ENCODE measurements around the gene HAND2.

HAND2 gene

GRCh38 chr4:173527103-173527891, 2.7 kb downstream of the HAND2 start:
- Histone ChIP-seq H3K79me2 (ENCODE audit: insufficient read depth, low read length) (no peaks in the 10 kb centered on the region), H3K27ac (ENCODE audit: low read depth, low read length) (no peak overlapping the region), H3K27me3 (ENCODE audit: low read length) (no peaks in the 10 kb centered on the region), H2AFZ (ENCODE audit: low read depth, low read length, severe bottlenecking) (no peak overlapping the region), H3K9me3 (ENCODE audit: insufficient read depth, low read length) (no peaks in the 10 kb centered on the region), H3F3A (ENCODE audit: insufficient read depth) (no peaks in the 10 kb centered on the region), H3K9ac (ENCODE audit: low read length) (no peak overlapping the region), H3K4me2 (ENCODE audit: low read depth, low read length, poor library complexity, severe bottlenecking) (no peak overlapping the region), H3K4me3 (ENCODE audit: insufficient read depth, low read length, poor library complexity, severe bottlenecking) (no peak overlapping the region), H3K9me2 (replicated peaks; ENCODE audit: insufficient read depth, low read length) (no peaks in the 10 kb centered on the region), H4K20me1 (ENCODE audit: low read depth, low read length) (no peaks in the 10 kb centered on the region), H3K36me3 (ENCODE audit: low read length) (no peaks in the 10 kb centered on the region)
- no peak for TF ChIP-seq EZH2phosphoT487 (conservative IDR thresholded peaks at IDR 0.05; ENCODE audit: low read length)
- no peak for TF ChIP-seq CTCF (IDR thresholded peaks at IDR 0.05; ENCODE audit: insufficient read depth, low read length, poor library complexity, severe bottlenecking)

- H3F3A ChIP-seq (ENCODE audit: insufficient read depth), result no peaks in the 10 kb centered on the region
- H3K4me2 ChIP-seq (ENCODE audit: low read depth, low read length, poor library complexity, severe bottlenecking), result no peak overlapping the region
- no peak overlapping the region for H3K9ac ChIP-seq (ENCODE audit: low read length)
- no peaks in the 10 kb centered on the region for H3K9me3 ChIP-seq (ENCODE audit: insufficient read depth, low read length)
- H3K27me3 ChIP-seq (ENCODE audit: low read length), result no peaks in the 10 kb centered on the region
- H3K4me3 ChIP-seq (ENCODE audit: insufficient read depth, low read length, poor library complexity, severe bottlenecking), result no peak overlapping the region
- TF ChIP-seq EZH2phosphoT487 (conservative IDR thresholded peaks at IDR 0.05; ENCODE audit: low read length), result no peak
- no peak for TF ChIP-seq CTCF (IDR thresholded peaks at IDR 0.05; ENCODE audit: insufficient read depth, low read length, poor library complexity, severe bottlenecking)
- H2AFZ ChIP-seq (ENCODE audit: low read depth, low read length, severe bottlenecking), result no peak overlapping the region
- no peaks in the 10 kb centered on the region for H4K20me1 ChIP-seq (ENCODE audit: low read depth, low read length)
- no peaks in the 10 kb centered on the region for H3K79me2 ChIP-seq (ENCODE audit: insufficient read depth, low read length)
- H3K9me2 ChIP-seq (replicated peaks; ENCODE audit: insufficient read depth, low read length), result no peaks in the 10 kb centered on the region
- H3K36me3 ChIP-seq (ENCODE audit: low read length), result no peaks in the 10 kb centered on the region
- no peak overlapping the region for H3K27ac ChIP-seq (ENCODE audit: low read depth, low read length)
These were observed 3.3 kb downstream of the HAND2 start for GRCh38 chr4:173526724-173527102.

GRCh38 chr4:173526027-173526482, 4.0 kb downstream of the HAND2 start:
- H3K79me2 ChIP-seq (ENCODE audit: insufficient read depth, low read length), result no peaks in the 10 kb centered on the region
- H3K9me3 ChIP-seq (ENCODE audit: insufficient read depth, low read length), result no peaks in the 10 kb centered on the region
- H3K27me3 ChIP-seq (ENCODE audit: low read length), result no peaks in the 10 kb centered on the region
- no peaks in the 10 kb centered on the region for H3K9me2 ChIP-seq (replicated peaks; ENCODE audit: insufficient read depth, low read length)
- no peaks in the 10 kb centered on the region for H3F3A ChIP-seq (ENCODE audit: insufficient read depth)
- no peak overlapping the region for H3K27ac ChIP-seq (ENCODE audit: low read depth, low read length)
- no peak overlapping the region for H3K9ac ChIP-seq (ENCODE audit: low read length)
- H4K20me1 ChIP-seq (ENCODE audit: low read depth, low read length), result no peaks in the 10 kb centered on the region
- no peaks in the 10 kb centered on the region for H3K36me3 ChIP-seq (ENCODE audit: low read length)
- H3K4me2 ChIP-seq (ENCODE audit: low read depth, low read length, poor library complexity, severe bottlenecking), result no peak overlapping the region
- no peak for TF ChIP-seq CTCF (IDR thresholded peaks at IDR 0.05; ENCODE audit: insufficient read depth, low read length, poor library complexity, severe bottlenecking)
- no peak for TF ChIP-seq EZH2phosphoT487 (conservative IDR thresholded peaks at IDR 0.05; ENCODE audit: low read length)
- no peak overlapping the region for H3K4me3 ChIP-seq (ENCODE audit: insufficient read depth, low read length, poor library complexity, severe bottlenecking)
- no peak overlapping the region for H2AFZ ChIP-seq (ENCODE audit: low read depth, low read length, severe bottlenecking)

All from SU-DHL-6 (cell line).